CD4-positive, alpha-beta T cell (primary cell): Measurements from ENCODE around the gene GRK4. TPM values are rescaled to one million over a fixed set of nuclear protein-coding genes. Genes with fewer than 3 reads are reported as not detected.

Experiments
- ATAC-seq: fragments of 200-7000 bp; cut with Tn5 transposase; one replicate; pipeline ENCODE4 v1.10.0; 2022; ENCODE audit warnings: mild to moderate bottlenecking; ENCODE audit not compliant: poor library complexity
- CTCF ChIA-PET: fragments of 350-600 bp; sonication (Branson Sonifier 250); formaldehyde crosslinking; loops from one replicate; lab custom pipeline; 2021; ENCODE audit warnings: antibody characterized with exemption, inconsistent platforms; lab: Charles Lee
- POLR2A ChIA-PET: fragments of 350-600 bp; sonication (Branson Sonifier 250); formaldehyde crosslinking; loops from one replicate; lab custom pipeline; 2021; ENCODE audit warnings: antibody characterized with exemption, inconsistent platforms; lab: Charles Lee
- DNase-seq, 14 experiments: peaks; one replicate each; pipeline ENCODE4 v3.0.0-alpha.2; 2013 to 2020; ENCODE audit warnings: mixed read lengths in 2 of 14
- H3K27ac ChIP-seq, 2 donors: one replicate each; pipeline versions ENCODE4 v1.5.1 to v1.7.0; 2013; ENCODE audit warnings: low read length in 2 of 2, low read depth in 1 of 2, mild to moderate bottlenecking in 1 of 2
- H3K27me3 ChIP-seq, 2 experiments: 1 replicate in 1 of 2; 2 replicates in 1 of 2; pipeline versions ENCODE4 v1.6.1 to v1.7.0; 2013; ENCODE audit warnings: low read length in 2 of 2, control low read depth in 1 of 2, mild to moderate bottlenecking in 1 of 2, moderate library complexity in 1 of 2; ENCODE audit not compliant: insufficient read depth in 2 of 2, control insufficient read depth in 1 of 2
- H3K36me3 ChIP-seq: one replicate; pipeline ENCODE4 v1.6.1; 2013; ENCODE audit warnings: low read length, control low read depth; ENCODE audit not compliant: insufficient read depth
- H3K4me1 ChIP-seq: one replicate; pipeline ENCODE4 v1.6.1; 2013; ENCODE audit warnings: low read length, control low read depth; ENCODE audit not compliant: insufficient read depth
- H3K4me3 ChIP-seq: one replicate; pipeline ENCODE4 v1.5.1; 2013; ENCODE audit warnings: mild to moderate bottlenecking, low read length, moderate library complexity
- H3K9me3 ChIP-seq, 2 experiments: 1 replicate in 1 of 2; 2 replicates in 1 of 2; pipeline versions ENCODE4 v1.6.1 to v1.7.0; 2013; ENCODE audit warnings: low read length in 2 of 2, mild to moderate bottlenecking in 2 of 2, control low read depth in 1 of 2, moderate library complexity in 1 of 2; ENCODE audit not compliant: control insufficient read depth in 1 of 2, insufficient read depth in 1 of 2
- H3K27ac Mint-ChIP-seq: one replicate; pipeline ENCODE4 v1.8.0; 2020; ENCODE audit warnings: mixed read lengths
- H3K27me3 Mint-ChIP-seq: one replicate; pipeline ENCODE4 v1.8.0; 2021; ENCODE audit warnings: mixed read lengths
- H3K36me3 Mint-ChIP-seq: one replicate; pipeline ENCODE4 v1.8.0; 2021; ENCODE audit warnings: low read depth, mixed read lengths
- H3K4me1 Mint-ChIP-seq: one replicate; pipeline ENCODE4 v1.8.0; 2021; ENCODE audit warnings: low read depth, mixed read lengths
- H3K4me3 Mint-ChIP-seq: one replicate; pipeline ENCODE4 v1.8.0; 2020; ENCODE audit warnings: mild to moderate bottlenecking, mixed read lengths
- H3K9me3 Mint-ChIP-seq: one replicate; pipeline ENCODE4 v1.8.0; 2020; ENCODE audit warnings: mixed read lengths
- intact Hi-C, 2 experiments: fragments of 100-400 bp; cut with DNase I in 1 of 2; cut with micrococcal nuclease in 1 of 2; formaldehyde crosslinking; loops; one replicate each; pipeline versions ENCODE4 v1.15.1 to v1.9.0; 2023 to 2025; cut with DNase I, micrococcal nuclease
- total RNA-seq, 174 experiments: library from RNA in 2 of 174; stranded (reverse) in 2 of 174; gene quantifications; one replicate each; pipeline ENCODE4 v1.2.3 and lab custom pipeline; 2021 to 2026
- TF ChIP-seq, protein P1 (sequence below): fragments of 200-600 bp; IDR thresholded peaks from one replicate; pipeline ENCODE4 v1.8.0; 2022; ENCODE audit warnings: antibody characterized with exemption, mild to moderate bottlenecking

GRK4 gene
- total RNA-seq, 2 experiments from 2014 or later: 1.2 to 1.8 TPM

DNA sequence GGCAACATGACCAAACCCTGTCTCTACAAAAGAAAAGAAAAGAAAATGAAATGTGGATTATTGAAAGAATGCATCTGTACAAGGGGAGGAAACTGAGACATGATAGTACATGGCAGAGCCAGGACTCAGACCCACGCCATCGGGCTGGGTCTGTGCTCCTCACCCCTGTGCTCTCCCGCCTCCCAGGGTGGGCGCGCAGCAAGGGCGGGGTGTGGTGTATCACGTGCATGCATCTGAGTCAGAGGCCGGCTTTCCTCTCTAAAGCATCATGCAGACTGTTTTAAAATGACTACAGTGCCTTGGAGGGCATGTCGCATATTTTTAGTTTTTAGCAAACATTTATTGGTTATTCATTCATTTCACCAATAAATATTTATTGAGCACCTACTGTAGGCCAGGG is 63.2 kb downstream of the GRK4 start:
- no peak for DNase-seq
- Histone ChIP-seq H3K4me3 (no peak overlapping the region), H3K27ac (no peak overlapping the region), H3K36me3 (no peaks in the 10 kb centered on the region), H3K4me1 (peaks cover under 1% of the 10 kb centered on the region), H3K27me3 (no peaks in the 10 kb centered on the region), H3K9me3 (peaks cover 0 to 14% of the 10 kb centered on the region in 2 experiments)
- peaks cover 7% of the 10 kb centered on the region for H3K9me3 Mint-ChIP-seq
- POLR2A ChIA-PET: no interaction called here
- ATAC-seq: no peak
- CTCF ChIA-PET: no interaction called here
- intact Hi-C loops: no loop called here
- TF ChIP-seq, protein P1, sequence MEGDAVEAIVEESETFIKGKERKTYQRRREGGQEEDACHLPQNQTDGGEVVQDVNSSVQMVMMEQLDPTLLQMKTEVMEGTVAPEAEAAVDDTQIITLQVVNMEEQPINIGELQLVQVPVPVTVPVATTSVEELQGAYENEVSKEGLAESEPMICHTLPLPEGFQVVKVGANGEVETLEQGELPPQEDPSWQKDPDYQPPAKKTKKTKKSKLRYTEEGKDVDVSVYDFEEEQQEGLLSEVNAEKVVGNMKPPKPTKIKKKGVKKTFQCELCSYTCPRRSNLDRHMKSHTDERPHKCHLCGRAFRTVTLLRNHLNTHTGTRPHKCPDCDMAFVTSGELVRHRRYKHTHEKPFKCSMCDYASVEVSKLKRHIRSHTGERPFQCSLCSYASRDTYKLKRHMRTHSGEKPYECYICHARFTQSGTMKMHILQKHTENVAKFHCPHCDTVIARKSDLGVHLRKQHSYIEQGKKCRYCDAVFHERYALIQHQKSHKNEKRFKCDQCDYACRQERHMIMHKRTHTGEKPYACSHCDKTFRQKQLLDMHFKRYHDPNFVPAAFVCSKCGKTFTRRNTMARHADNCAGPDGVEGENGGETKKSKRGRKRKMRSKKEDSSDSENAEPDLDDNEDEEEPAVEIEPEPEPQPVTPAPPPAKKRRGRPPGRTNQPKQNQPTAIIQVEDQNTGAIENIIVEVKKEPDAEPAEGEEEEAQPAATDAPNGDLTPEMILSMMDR: no peak
- no peak overlapping the region for H3K4me3 Mint-ChIP-seq
- no peaks in the 10 kb centered on the region for H3K27me3 Mint-ChIP-seq
- no peaks in the 10 kb centered on the region for H3K36me3 Mint-ChIP-seq
- H3K4me1 Mint-ChIP-seq: no peaks in the 10 kb centered on the region
- H3K27ac Mint-ChIP-seq: no peak overlapping the region

DNA sequence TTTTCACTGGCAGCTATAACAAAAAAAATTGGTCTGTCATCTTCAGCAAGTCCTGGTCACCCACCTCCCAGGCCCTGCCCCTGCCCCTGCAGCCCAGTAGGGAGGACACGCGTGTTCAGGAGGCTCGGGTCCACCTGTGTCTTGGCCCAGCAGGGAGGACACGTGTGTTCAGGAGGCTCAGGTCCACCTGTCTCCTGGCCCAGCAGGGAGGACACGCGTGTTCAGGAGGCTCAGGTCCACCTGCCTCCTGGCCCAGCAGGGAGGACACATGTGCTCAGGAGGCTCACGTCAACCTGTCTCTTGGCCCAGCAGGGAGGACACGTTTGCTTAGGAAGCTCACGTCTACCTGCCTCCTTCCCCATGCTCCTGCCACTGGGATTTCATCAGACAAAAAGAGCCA is 66.1 kb downstream of the GRK4 start:
- H3K4me3 Mint-ChIP-seq: no peak overlapping the region
- Histone ChIP-seq H3K27ac (no peak overlapping the region), H3K4me3 (no peak overlapping the region), H3K36me3 (no peaks in the 10 kb centered on the region), H3K9me3 (no peaks in the 10 kb centered on the region), H3K27me3 (no peaks in the 10 kb centered on the region), H3K4me1 (no peaks in the 10 kb centered on the region)
- no peaks in the 10 kb centered on the region for H3K4me1 Mint-ChIP-seq
- DNase-seq (no peak), ATAC-seq (no peak)
- H3K36me3 Mint-ChIP-seq: no peaks in the 10 kb centered on the region
- no peak overlapping the region for H3K27ac Mint-ChIP-seq
- H3K9me3 Mint-ChIP-seq: no peaks in the 10 kb centered on the region
- no peaks in the 10 kb centered on the region for H3K27me3 Mint-ChIP-seq
- TF ChIP-seq, protein P1: no peak
- intact Hi-C loops: no loop called here
- POLR2A ChIA-PET: no interaction called here
- CTCF ChIA-PET: no interaction called here

DNA sequence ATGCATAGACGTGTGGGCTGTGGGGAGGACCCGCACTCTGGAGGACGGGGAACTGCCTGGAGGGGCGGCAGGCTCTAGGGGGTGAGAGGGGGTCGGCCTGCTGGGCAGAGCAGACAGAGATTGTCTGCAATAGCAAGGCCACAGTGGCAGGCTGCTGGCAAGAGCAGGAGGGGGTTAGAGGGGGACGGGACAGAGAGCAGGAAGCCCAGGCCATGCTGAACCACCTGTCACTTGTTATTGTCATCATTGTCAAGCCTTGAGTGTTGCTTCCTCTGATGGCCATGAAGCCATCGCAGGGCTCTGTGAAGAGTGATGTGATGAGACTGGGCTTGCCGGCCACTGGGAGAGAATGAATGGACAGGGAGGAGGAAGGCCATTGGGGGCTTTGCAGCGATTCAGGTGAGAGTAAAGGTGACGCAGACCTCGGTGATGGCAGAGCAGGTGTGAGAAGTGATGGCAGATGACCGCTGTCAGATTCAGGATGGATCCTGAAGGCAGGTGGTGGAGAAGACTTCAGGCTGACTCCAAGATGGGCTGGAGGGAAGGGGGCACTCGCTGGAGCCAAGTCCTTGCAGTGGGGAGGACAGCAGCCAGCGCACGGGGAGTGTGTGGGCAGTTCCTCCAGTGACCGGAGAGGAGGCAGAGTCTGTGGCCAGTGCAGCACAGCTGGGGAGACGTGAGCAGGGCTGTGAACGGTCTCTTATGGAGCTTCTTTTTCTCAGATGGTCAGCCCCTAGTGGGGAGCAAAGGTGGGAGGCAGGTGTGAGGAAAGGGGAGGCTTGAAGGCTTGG is 67.4 kb downstream of the GRK4 start:
- Mint-ChIP-seq H3K27ac (no peak overlapping the region), H3K4me3 (no peak overlapping the region), H3K36me3 (no peaks in the 10 kb centered on the region), H3K27me3 (no peaks in the 10 kb centered on the region), H3K9me3 (no peaks in the 10 kb centered on the region), H3K4me1 (no peaks in the 10 kb centered on the region)
- no peaks in the 10 kb centered on the region for H3K4me1 ChIP-seq
- no peak overlapping the region for H3K27ac ChIP-seq
- no peaks in the 10 kb centered on the region for H3K9me3 ChIP-seq
- no peaks in the 10 kb centered on the region for H3K36me3 ChIP-seq
- ChIA-PET POLR2A (no interaction called here), CTCF (no interaction called here)
- TF ChIP-seq, protein P1: no peak
- no peak for ATAC-seq
- no peak overlapping the region for H3K4me3 ChIP-seq
- intact Hi-C loops: no loop called here
- no peak for DNase-seq
- no peaks in the 10 kb centered on the region for H3K27me3 ChIP-seq
